22Rv1 (cell line): ENCODE results near the gene LCN15.

Experiments
- H3K27ac ChIP-seq: fragments of 450-650 bp; 2 replicates; pipeline ENCODE4 v1.5.1; 2017
- CTCF ChIP-seq: fragments of 450-650 bp; IDR thresholded peaks from 2 replicates; pipeline ENCODE4 v1.5.1; 2017; ENCODE audit warnings: mild to moderate bottlenecking
- ZFX ChIP-seq: fragments of 450-650 bp; IDR thresholded peaks from 2 replicates; pipeline ENCODE4 v1.6.1; 2017; ENCODE audit warnings: antibody characterized with exemption, borderline replicate concordance

LCN15 gene

DNA sequence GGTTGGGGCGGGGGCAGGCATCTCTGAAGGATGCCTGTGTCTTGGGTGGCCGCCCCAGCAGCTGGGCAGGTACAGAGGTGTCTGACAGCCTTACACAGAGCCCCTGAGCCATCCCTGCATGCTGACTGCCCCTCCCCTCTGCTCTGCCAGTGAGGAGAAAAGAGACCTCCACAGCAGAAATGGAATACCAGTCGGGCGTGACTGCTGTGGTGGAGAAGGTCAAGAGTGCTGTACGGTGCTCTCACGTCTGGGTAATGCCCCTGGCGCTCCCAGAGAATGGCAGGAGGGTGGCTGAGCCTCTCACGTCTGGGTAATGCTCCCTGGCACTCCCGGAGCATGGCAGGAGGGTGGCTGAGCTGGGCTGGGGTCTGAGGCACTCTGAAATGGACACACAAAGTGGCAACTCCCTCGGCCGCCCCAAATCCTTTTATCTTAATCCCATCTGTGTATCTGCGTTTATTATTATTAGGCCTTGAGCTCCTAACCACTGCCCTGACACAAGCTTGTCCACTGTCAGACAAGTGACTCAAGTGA, 41.0 kb upstream of the LCN15 start:
- no peak for TF ChIP-seq CTCF
- no peak for TF ChIP-seq ZFX
- H3K27ac ChIP-seq, result peak overlapping the region; percentile 22; the same call in 1 of the 2 replicates

DNA sequence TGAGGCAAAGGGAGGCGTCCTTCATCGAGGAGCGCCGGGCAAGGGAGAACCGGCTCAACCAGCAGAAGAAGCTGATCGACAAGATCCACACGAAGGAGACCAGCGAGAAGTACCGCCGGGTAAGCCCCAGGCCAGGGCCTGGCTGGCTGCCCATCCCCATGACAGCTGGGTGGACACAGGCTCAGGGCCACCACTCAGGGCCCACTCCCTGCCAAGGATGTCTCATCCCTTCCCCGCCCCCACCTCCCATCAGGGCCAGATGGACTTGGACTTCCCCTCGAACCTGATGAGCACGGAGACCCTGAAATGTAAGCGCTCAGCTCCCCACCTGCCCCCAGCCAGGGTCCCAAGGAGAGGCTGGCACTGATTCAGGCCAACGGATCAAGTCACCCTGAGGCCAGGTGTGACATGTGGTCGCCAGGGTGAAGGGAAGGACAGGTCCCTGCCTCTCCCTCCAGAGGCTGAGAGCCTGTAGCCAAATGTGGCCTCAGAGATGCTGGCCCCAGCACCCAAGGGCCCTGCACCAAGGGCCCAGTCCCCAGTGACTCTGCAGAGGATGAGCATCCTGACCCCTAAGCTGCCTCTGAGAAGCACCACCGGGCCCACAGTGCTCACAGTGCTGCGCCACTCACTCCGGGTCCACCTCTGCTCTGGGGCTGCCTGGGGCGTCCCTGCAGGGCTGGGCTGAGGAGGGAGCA, 40.3 kb upstream of the LCN15 start:
- peak overlapping the region; percentile 40 for H3K27ac ChIP-seq
- TF ChIP-seq ZFX, result no peak
- no peak for TF ChIP-seq CTCF

GRCh38 chr9:136803551-136804508, 39.5 kb upstream of the LCN15 start:
- TF ChIP-seq CTCF, result no peak
- no peak for TF ChIP-seq ZFX
- peak overlapping the region; percentile 40; the same call in 1 of the 2 replicates for H3K27ac ChIP-seq

DNA sequence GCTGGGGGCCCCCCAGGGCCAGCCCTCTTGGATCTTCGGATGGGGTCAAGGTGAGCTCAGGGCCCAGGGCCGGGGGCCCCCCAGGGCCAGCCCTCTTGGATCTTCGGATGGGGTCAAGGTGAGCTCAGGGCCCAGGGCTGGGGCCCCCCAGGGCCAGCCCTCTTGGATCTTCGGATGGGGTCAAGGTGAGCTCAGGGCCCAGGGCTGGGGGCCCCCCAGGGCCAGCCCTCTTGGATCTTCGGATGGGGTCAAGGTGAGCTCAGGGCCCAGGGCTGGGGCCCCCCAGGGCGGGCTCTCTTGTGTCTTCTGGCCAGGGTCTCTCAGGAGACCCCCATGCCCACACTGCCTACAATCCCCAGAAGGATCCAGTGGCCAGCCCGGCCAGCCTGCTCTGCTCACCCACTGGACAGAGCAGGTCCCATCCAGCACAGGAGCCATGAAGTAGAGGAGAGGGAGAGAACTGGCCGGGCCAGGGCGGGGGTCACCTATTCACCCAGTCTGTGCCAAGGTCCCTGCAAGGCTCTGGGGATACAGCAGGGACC, 38.8 kb upstream of the LCN15 start:
- peak overlapping the region; percentile 40; the same call in 1 of the 2 replicates for H3K27ac ChIP-seq

- H3K27ac ChIP-seq, result peak overlapping the region; percentile 100
- TF ChIP-seq ZFX (no peak), CTCF (no peak)
These were observed 38.0 kb upstream of the LCN15 start for GRCh38 chr9:136802321-136802720.

- H3K27ac ChIP-seq, result peak overlapping the region; percentile 100
- TF ChIP-seq CTCF (no peak), ZFX (no peak)
These were observed 35.7 kb upstream of the LCN15 start for GRCh38 chr9:136799854-136800657.
